IPS-15b (cell line): Measurements from ENCODE around the gene FCRL2.
"Not testable (repeated sequence)": the region's sequence is repeated elsewhere in the genome, so short reads cannot be mapped to it uniquely, and the experiment has no call there.

ENCODE experiments used
- H3K27me3 ChIP-seq: one replicate; pipeline ENCODE4 v1.6.1; 2013; ENCODE audit warnings: low read length; ENCODE audit not compliant: control insufficient read depth, insufficient read depth
- H3K36me3 ChIP-seq: one replicate; pipeline ENCODE4 v1.6.1; 2013; ENCODE audit warnings: low read length; ENCODE audit not compliant: control insufficient read depth, insufficient read depth
- H3K4me1 ChIP-seq: one replicate; pipeline ENCODE4 v1.6.1; 2013; ENCODE audit warnings: mild to moderate bottlenecking, low read length; ENCODE audit not compliant: control insufficient read depth, insufficient read depth
- H3K4me3 ChIP-seq: one replicate; pipeline ENCODE4 v1.5.1; 2013; ENCODE audit warnings: low read depth, low read length
- H3K9ac ChIP-seq: one replicate; pipeline ENCODE4 v1.6.1; 2013; ENCODE audit warnings: low read depth, mild to moderate bottlenecking, low read length
- H3K9me3 ChIP-seq: one replicate; pipeline ENCODE4 v1.6.1; 2013; ENCODE audit warnings: mild to moderate bottlenecking, low read length; ENCODE audit not compliant: control insufficient read depth, insufficient read depth

The FCRL2 gene

DNA sequence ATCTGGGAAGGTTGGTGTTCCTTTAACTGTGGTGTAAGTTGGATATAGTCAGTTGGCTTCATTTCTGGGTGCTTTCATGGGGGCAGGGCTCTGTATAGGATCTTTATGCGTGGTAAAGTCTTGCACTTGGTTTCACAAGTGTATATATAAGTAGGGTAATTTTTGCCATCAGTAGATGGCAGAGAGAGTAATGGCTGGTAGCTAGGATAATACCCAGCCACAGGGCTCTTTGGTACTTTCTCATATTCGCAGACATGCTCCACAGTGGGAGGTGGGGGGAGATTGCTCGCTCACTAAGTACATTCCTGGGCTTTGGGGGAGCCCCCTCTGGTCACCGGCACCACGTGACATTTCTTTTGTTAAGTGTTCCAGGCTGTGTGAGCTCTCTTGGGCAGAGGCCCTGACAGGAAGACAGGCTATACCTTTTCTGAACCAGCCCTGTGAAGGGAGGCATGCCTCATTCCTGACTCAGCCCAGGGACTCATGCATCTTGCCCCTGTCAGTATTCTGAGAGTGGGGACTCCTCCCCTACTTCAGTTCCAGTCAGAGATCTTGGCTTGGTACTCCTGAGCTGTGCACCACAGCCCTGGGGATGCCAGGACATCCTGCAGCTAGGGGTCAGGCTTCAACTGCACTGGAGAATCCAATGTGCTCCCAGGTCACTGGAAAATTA is 37.6 kb downstream of the FCRL2 start:
- Histone ChIP-seq H3K27me3 (no peaks in the 10 kb centered on the region), H3K4me1 (no peaks in the 10 kb centered on the region), H3K9me3 (no peaks in the 10 kb centered on the region), H3K36me3 (no peaks in the 10 kb centered on the region), H3K4me3 (no peak overlapping the region), H3K9ac (no peak overlapping the region)

DNA sequence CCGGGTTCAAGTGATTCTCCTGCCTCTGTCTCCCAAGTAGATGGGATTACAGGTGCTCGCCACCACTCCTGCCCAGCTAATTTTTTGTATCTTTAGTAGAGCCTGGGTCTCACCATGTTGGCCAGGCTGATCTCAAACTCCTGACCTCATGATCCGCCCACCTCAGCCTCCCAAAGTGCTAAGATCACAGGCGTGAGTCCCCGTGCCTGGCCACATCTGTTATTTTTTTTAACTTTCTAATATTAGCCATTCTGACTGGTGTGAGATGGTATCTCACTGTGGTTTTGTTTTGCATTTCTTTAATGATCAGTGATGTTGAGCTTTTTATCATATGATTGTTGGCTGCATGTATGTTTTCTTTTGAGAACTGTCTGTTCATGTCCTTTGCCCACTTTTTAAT is 40.9 kb downstream of the FCRL2 start:
- not testable (repeated sequence) for H3K27me3 ChIP-seq, H3K36me3 ChIP-seq, H3K4me3 ChIP-seq, H3K9ac ChIP-seq, H3K9me3 ChIP-seq, H3K4me1 ChIP-seq

DNA sequence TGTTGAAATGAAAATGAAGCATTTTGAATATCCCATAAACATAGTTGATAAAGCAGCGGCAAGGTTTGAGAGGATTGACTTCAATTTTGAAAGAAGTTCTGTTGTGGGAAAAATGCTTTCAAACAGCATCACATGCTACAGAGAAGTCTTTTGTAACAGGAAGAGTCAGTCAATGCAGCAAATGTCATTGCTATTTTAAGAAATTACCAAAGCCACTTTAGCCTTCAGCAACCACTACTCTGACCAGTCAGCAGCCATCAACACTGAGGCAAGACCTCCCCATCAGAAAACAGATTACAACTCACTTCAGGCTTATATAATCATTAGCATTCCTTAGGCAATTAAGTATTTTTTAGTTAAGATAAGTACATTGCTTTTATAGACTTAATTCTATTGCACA is 42.6 kb downstream of the FCRL2 start:
- no peak overlapping the region for H3K9ac ChIP-seq
- H3K4me1 ChIP-seq: no peaks in the 10 kb centered on the region
- H3K4me3 ChIP-seq: no peak overlapping the region
- H3K36me3 ChIP-seq: no peaks in the 10 kb centered on the region
- H3K9me3 ChIP-seq: no peaks in the 10 kb centered on the region
- H3K27me3 ChIP-seq: no peaks in the 10 kb centered on the region

DNA sequence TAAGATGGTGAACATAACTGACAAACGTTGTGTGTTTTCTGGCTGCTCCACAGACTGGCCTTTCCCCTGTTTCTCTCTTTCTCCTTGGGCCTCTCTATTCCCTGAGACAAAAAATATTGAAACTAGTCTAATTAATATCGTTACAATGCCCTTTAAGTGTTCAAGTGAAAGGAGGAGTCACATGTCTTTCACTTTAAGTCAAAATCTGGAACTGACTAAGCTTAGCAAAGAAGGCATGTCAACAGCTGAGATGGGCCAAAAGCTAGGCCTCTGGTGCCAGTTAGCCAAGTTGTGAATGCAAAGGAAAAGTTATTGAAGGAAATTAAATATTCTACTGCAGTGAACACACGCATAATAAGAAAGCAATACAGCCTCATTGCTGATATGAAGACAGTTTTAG is 44.2 kb downstream of the FCRL2 start:
- no peaks in the 10 kb centered on the region for H3K27me3 ChIP-seq
- no peak overlapping the region for H3K9ac ChIP-seq
- H3K4me1 ChIP-seq: no peaks in the 10 kb centered on the region

DNA sequence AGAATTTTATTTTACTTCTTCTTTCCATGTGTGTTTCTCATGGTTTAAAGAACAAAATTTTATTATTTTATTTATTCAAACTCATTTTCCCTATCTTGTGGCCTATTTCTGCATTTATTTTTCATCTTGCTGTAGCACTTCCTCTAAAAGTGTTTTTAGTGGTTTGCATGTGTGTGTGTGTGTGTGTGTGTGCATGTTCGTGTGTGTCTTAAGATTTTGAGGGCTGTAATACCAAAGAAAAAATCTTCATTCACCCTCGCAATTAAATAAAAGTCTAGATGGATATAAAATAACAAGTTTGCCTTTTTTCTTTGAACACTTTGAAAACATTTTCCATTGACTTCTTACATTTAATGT is 51.7 kb downstream of the FCRL2 start:
- Histone ChIP-seq H3K9me3 (peaks cover 13% of the 10 kb centered on the region), H3K4me1 (no peaks in the 10 kb centered on the region), H3K36me3 (no peaks in the 10 kb centered on the region), H3K27me3 (no peaks in the 10 kb centered on the region), H3K4me3 (no peak overlapping the region), H3K9ac (no peak overlapping the region)

More for the DNA sequence above, 44.2 kb downstream of the FCRL2 start:
- Histone ChIP-seq H3K9me3 (no peaks in the 10 kb centered on the region), H3K36me3 (no peaks in the 10 kb centered on the region), H3K4me3 (no peak overlapping the region)

DNA sequence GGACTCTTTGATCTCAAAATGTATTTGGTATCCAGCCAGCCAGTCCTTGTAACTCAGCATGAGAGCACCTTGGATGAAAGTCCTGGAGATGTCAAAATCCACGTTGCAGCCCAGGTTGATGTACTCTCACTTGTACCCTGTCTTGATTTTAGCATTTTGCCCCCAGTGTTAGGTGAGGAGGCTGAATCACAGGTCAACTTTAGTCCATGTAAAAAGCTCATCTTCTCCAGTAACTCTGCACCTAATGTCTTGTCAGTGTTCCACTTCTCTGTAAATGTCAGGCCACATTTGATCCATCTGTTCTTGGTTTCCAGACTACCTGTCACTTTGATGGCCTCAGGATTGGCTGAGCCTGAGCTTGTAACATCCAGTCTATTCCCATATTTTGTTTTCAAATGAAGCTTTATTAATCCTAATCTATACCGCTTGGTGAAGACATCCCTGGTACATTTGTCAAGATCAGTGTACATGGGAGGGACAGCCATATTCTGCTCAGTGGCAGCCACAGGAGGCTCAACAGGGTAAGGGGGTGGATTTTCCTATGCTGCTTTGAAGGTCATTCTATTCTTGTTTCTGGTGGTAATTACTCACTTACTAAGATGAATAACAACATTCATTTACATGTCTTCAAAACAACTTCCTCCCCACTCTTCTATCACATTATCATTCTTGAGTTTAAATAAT is 52.3 kb downstream of the FCRL2 start:
- no peaks in the 10 kb centered on the region for H3K27me3 ChIP-seq
- peaks cover 13% of the 10 kb centered on the region for H3K9me3 ChIP-seq
- no peak overlapping the region for H3K4me3 ChIP-seq
- H3K9ac ChIP-seq: no peak overlapping the region
- H3K36me3 ChIP-seq: no peaks in the 10 kb centered on the region
- no peaks in the 10 kb centered on the region for H3K4me1 ChIP-seq

DNA sequence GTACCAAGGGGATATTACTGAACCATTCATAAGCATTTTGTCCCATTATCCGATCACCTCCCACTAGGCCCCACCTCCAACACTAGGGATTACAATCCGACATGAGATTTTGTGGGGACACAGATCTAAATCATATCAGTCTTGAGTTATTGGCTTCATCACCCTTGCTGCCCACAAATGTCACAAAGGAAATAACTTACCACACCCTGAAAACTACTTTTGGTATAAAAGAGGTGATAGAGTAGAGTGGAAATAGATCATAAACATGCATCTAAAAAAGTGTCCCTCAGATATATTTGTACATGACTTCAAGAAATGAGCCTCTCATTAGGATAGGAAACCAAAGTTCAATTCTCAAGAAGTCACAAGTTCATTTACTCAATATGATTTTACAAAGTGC is 53.8 kb downstream of the FCRL2 start:
- H3K9ac ChIP-seq: no peak overlapping the region
- no peaks in the 10 kb centered on the region for H3K36me3 ChIP-seq
- no peaks in the 10 kb centered on the region for H3K27me3 ChIP-seq
- no peak overlapping the region for H3K4me3 ChIP-seq
- no peaks in the 10 kb centered on the region for H3K4me1 ChIP-seq
- H3K9me3 ChIP-seq: peaks cover 13% of the 10 kb centered on the region

DNA sequence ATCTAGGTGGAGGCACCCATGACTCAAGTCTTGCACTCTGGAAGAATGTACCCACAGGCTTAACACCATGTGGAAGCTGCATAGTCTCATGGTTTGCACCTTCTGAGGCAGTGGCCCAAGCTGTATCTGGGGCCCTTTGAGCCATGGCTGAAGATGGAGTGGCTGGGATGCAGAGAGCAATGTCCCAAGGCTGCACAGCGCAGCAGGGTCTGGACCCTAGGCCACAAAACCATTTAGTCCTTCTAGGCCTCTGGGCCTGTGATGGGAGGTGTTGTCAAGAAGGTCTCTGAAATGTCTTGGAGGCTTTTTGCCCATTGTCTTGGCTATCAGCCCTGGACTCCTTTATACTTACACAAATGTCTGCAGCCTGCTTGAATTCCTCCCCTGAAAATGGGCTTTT is 54.9 kb downstream of the FCRL2 start:
- Histone ChIP-seq H3K9ac (no peak overlapping the region), H3K27me3 (no peaks in the 10 kb centered on the region), H3K9me3 (peaks cover 13% of the 10 kb centered on the region), H3K36me3 (no peaks in the 10 kb centered on the region), H3K4me1 (no peaks in the 10 kb centered on the region), H3K4me3 (no peak overlapping the region)

DNA sequence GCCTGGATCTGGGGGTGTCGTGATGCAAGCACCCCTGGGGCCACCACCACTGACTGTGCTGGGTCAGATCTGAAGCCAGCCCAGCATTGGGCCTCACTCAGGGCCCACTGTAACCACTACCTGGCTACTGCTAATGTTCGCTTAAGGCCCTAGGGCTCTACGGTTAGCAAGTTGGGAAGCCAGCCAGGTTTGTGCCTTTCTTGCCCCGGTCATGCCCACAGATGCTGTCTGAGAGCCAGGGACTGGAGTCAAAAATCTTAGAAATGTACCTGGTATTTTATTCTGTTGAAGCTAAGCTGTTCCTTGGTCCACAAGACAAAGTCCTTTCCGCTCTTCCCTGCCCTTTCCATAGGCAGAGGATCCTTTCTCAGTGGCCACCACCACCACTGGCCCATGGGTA is 61.2 kb downstream of the FCRL2 start:
- H3K9me3 ChIP-seq: no peaks in the 10 kb centered on the region
- no peak overlapping the region for H3K4me3 ChIP-seq
- H3K4me1 ChIP-seq: no peaks in the 10 kb centered on the region
- H3K9ac ChIP-seq: no peak overlapping the region
- H3K36me3 ChIP-seq: no peaks in the 10 kb centered on the region
- no peaks in the 10 kb centered on the region for H3K27me3 ChIP-seq

DNA sequence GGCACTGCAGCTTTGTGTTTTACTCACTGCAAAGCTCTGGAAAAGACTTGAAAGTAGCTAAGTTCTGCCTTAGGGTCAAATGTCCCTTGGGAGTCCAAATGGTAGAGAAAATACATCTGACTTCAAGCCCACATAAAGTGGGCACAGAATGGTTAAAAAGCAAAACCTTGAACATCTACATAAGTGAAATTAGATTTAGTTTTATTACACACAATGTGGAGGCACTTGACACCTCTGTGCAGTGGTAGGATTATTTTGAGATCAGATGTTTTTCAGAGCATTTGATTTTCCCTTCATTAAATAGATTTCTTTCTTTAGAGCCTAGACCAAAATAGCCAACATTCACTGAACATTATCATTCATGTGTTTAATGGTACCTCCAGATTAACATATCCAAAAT is 65.1 kb downstream of the FCRL2 start:
- Histone ChIP-seq H3K4me1 (no peaks in the 10 kb centered on the region), H3K9ac (no peak overlapping the region), H3K9me3 (no peaks in the 10 kb centered on the region), H3K36me3 (no peaks in the 10 kb centered on the region), H3K4me3 (no peak overlapping the region), H3K27me3 (no peaks in the 10 kb centered on the region)

DNA sequence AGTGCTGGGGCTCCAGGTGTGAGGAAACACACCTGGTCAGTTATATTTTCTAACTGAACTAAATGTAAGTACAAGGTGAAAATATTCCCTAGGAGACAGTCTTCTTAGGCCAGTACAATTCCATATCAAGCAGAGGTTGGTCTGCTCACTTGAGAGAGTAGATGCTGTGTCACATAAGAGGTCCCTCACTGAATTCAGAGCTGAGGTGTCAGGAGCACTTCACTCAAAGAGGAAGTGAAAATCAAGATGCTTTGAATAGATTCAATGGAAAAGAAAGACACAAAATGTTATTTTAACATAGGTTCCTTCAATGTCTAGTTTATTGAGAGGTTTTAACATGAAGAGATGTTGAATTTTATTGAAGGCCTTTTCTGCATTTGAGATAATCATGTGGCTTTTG is 72.1 kb downstream of the FCRL2 start:
- H3K4me3 ChIP-seq: no peak overlapping the region
- H3K27me3 ChIP-seq: no peaks in the 10 kb centered on the region
- H3K9ac ChIP-seq: no peak overlapping the region
- no peaks in the 10 kb centered on the region for H3K36me3 ChIP-seq
- H3K9me3 ChIP-seq: no peaks in the 10 kb centered on the region
- no peaks in the 10 kb centered on the region for H3K4me1 ChIP-seq

DNA sequence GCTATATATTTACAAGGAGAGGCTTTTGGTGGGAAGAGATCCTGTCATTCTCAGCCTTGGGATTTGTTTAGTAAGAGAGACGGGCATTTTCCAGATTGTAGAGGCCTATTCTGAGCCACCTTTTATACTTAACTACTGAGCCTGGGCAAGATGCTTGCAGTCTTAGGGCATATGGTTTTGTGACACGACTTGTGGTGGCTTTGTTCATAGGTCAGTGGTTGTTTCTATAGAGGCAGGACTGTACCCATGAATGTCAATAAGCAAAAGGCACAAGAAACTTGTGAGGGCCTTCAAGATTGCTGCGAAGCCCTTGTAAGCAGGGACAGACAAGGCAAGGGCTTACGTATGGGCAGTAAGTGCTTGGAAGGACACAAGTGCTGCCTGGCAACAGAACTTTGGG is 73.0 kb downstream of the FCRL2 start:
- H3K27me3 ChIP-seq: no peaks in the 10 kb centered on the region
- no peak overlapping the region for H3K4me3 ChIP-seq
- no peak overlapping the region for H3K9ac ChIP-seq
- no peaks in the 10 kb centered on the region for H3K4me1 ChIP-seq
- no peaks in the 10 kb centered on the region for H3K9me3 ChIP-seq
- H3K36me3 ChIP-seq: no peaks in the 10 kb centered on the region
